HFFc6 (cell line): ENCODE data around the gene TSHZ1. TPM values are rescaled to one million over a fixed set of nuclear protein-coding genes. Genes with fewer than 3 reads are reported as not detected.

Source experiments
- DNase-seq: peaks from one replicate; pipeline ENCODE4 v3.0.0-alpha.2; 2018
- H3K27ac Mint-ChIP-seq: 2 replicates; pipeline ENCODE4 v1.8.0; 2020; ENCODE audit warnings: mild to moderate bottlenecking, mixed read lengths
- H3K27me3 Mint-ChIP-seq: 2 replicates; pipeline ENCODE4 v1.8.0; 2021; ENCODE audit warnings: mild to moderate bottlenecking, moderate library complexity, mixed read lengths; ENCODE audit not compliant: insufficient read depth
- H3K36me3 Mint-ChIP-seq: 2 replicates; pipeline ENCODE4 v1.8.0; 2021; ENCODE audit warnings: low read depth, mixed read lengths
- H3K4me1 Mint-ChIP-seq: 2 replicates; pipeline ENCODE4 v1.8.0; 2020; ENCODE audit warnings: low read depth, mixed read lengths
- H3K4me3 Mint-ChIP-seq: 2 replicates; pipeline ENCODE4 v1.8.0; 2020; ENCODE audit warnings: mild to moderate bottlenecking, moderate library complexity, mixed read lengths
- H3K9me3 Mint-ChIP-seq: 2 replicates; pipeline ENCODE4 v1.8.0; 2020; ENCODE audit warnings: mild to moderate bottlenecking, mixed read lengths
- total RNA-seq, 6 experiments: library from RNA; stranded (reverse); fragmentation: NEBNext Ultra II Directional; extraction: Animal tissue kit (Norgen Biotek cat#: 25700); gene quantifications; 2 replicates in 1 of 6; 3 replicates in 5 of 6; pipeline ENCODE4 v1.2.3, GENCODE V29; 2021
- TF ChIP-seq, protein P1 (sequence below): fragments of 200-600 bp; sonication (generic); IDR thresholded peaks from 2 replicates; pipeline ENCODE4 v1.5.0; 2021; ENCODE audit warnings: antibody characterized with exemption, mild to moderate bottlenecking

TSHZ1 gene
- total RNA-seq, 6 experiments from 2014 or later, result 18.6 to 25.0 (median 23.3) TPM

DNA sequence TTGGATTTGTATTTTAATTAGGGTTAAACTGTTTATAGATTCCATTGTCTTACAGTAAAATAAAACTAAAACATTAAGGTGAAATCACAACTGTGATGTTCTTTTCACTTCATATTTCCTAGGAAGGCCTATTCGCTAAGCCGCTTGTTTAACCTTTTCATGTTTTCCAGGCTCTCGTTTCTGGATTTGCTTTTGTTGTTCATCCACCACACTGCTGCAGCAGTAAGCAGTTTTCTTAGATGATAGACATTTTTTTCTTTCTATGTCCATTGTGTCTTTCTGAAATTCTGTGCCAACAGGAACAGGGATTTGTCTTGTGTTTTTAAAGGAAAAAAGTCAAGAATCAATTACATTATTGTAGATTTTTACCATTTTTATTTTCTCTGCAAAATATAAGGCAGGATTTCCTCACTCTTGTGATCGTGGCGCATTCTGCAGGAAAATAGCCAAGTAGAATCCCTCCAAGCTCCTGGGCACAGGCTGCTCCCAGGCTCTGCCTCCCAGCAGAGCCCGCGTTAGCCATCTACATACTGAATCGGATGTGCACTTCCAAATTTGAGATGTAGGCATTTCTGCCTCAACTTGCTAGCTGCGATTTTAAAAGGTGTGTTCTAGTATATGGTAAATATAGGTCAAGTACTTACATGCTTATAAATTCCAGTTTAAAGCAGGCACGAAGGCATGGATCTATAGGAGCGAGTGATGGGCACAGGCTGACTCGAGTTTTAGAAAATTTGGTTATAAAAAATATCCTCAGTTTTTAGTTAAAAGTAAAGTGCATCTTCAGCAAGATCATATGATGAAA, 10.2 kb downstream of the TSHZ1 start:
- Mint-ChIP-seq H3K9me3 (no peaks in the 10 kb centered on the region), H3K4me1 (peaks cover 94% of the 10 kb centered on the region), H3K36me3 (no peaks in the 10 kb centered on the region), H3K4me3 (peak overlapping the region; percentile 82), H3K27me3 (no peaks in the 10 kb centered on the region), H3K27ac (peak overlapping the region; percentile 82)
- TF ChIP-seq, protein P1, sequence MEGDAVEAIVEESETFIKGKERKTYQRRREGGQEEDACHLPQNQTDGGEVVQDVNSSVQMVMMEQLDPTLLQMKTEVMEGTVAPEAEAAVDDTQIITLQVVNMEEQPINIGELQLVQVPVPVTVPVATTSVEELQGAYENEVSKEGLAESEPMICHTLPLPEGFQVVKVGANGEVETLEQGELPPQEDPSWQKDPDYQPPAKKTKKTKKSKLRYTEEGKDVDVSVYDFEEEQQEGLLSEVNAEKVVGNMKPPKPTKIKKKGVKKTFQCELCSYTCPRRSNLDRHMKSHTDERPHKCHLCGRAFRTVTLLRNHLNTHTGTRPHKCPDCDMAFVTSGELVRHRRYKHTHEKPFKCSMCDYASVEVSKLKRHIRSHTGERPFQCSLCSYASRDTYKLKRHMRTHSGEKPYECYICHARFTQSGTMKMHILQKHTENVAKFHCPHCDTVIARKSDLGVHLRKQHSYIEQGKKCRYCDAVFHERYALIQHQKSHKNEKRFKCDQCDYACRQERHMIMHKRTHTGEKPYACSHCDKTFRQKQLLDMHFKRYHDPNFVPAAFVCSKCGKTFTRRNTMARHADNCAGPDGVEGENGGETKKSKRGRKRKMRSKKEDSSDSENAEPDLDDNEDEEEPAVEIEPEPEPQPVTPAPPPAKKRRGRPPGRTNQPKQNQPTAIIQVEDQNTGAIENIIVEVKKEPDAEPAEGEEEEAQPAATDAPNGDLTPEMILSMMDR, result no peak
- no peak for DNase-seq

DNA sequence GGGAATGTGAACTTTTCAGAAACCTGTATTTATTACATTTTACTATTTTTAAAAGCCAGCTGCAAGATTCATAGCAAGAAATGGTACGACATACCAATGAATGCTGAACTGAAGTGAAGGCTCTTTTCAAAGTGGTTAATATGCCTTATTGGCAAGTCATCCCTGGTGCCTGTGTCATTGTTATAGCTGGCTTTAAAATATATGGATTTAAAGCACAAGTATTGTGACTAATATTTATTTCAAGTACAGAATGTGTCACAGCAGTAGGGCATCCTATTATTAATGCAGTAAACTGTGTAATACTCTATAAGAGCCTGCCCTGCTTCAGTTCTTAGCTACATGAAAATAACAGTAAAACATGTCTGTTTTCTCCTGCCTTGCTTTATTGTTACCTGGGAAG, 10.8 kb downstream of the TSHZ1 start:
- TF ChIP-seq, protein P1, result no peak
- no peaks in the 10 kb centered on the region for H3K27me3 Mint-ChIP-seq
- no peaks in the 10 kb centered on the region for H3K9me3 Mint-ChIP-seq
- H3K36me3 Mint-ChIP-seq, result no peaks in the 10 kb centered on the region
- H3K4me3 Mint-ChIP-seq, result peak overlapping the region; percentile 82
- H3K4me1 Mint-ChIP-seq, result peaks cover 94% of the 10 kb centered on the region
- DNase-seq, result no peak
- peak overlapping the region; percentile 82 for H3K27ac Mint-ChIP-seq

DNA sequence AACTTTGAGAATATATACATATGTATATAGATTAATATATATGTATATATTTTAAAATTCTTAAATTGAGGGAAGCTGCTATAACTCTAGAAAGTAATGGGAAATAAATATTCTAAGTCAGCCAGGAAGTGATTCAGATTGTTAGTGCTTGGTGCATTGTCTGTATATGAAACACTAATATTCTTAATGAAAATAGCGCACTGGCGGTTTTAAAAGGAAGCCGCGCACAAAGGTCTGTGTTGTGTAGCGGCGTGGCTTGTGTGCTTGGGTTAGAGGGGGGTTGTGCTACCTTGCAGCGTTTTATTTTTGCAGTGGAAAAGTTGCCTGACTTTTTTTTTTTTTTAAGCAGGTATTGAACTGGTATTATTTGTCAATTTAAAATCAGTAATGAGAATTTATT, 11.3 kb downstream of the TSHZ1 start:
- H3K4me1 Mint-ChIP-seq, result peaks cover 94% of the 10 kb centered on the region
- no peak for DNase-seq

DNA sequence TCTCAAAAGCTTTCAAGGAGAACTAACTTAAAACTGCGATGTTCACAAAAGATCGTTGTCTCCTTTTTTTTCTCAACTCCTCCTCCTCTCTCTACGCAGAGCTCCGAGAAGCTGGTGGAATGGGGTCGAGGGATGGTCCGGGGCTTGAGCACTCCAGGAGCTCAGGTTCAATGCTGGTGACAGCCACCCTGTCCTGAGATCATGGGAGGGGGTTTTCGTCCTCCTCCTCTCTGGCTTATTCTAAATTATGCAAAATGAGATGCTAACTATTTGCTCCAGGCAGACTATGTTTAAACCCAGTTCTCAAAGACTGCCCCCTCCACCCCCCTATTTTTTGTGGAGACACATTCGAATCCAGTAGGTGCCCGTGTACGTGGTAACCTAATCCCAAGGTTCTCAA, 11.8 kb downstream of the TSHZ1 start:
- no peaks in the 10 kb centered on the region for H3K27me3 Mint-ChIP-seq
- TF ChIP-seq, protein P1, result no peak
- no peak for DNase-seq
- H3K27ac Mint-ChIP-seq, result peak overlapping the region; percentile 77
- H3K36me3 Mint-ChIP-seq, result no peaks in the 10 kb centered on the region
- H3K4me3 Mint-ChIP-seq, result peak overlapping the region; percentile 81
- H3K4me1 Mint-ChIP-seq, result peaks cover 94% of the 10 kb centered on the region
- no peaks in the 10 kb centered on the region for H3K9me3 Mint-ChIP-seq

More for the DNA sequence above, 11.3 kb downstream of the TSHZ1 start:
- TF ChIP-seq, protein P1, result no peak
- Mint-ChIP-seq H3K27ac (peak overlapping the region; percentile 77), H3K27me3 (no peaks in the 10 kb centered on the region), H3K4me3 (peak overlapping the region; percentile 81), H3K9me3 (no peaks in the 10 kb centered on the region), H3K36me3 (no peaks in the 10 kb centered on the region)

DNA sequence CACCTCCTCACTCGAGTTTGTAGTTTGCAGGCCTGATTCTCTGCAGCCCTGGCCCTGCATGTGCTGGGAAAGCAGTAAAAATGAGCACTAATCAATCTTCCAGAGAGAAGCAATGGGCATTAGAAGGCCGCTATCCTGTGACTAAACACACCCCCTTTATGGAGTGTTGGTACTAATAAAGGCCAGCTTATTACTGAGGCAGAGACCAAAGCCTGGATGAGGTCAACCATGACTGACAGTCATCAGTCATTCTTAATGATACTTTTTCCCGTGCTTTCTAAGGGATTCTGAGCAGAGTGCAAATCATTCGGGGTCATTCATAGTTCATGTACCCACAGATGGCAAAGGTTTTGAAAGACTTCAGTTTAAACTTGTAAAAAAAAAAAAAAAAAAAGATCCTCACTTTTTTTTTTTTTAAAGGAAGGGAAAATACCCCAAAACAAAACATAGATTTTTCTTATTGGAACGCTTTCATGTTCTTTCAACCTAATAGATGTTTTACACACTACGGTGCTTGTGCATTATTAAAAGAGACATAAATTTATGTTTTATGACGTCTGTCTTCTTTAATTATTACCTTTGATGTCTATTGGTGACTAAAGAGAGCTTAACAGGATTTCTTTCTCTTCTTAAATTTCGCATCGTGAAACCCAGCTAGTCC, 13.2 kb downstream of the TSHZ1 start:
- H3K4me1 Mint-ChIP-seq, result peaks cover 90% of the 10 kb centered on the region
- H3K27ac Mint-ChIP-seq, result peak overlapping the region; percentile 68

More for the DNA sequence above, 13.2 kb downstream of the TSHZ1 start:
- Mint-ChIP-seq H3K4me3 (peak overlapping the region; percentile 67), H3K9me3 (no peaks in the 10 kb centered on the region), H3K36me3 (no peaks in the 10 kb centered on the region), H3K27me3 (no peaks in the 10 kb centered on the region)
- TF ChIP-seq, protein P1, result no peak
- no peak for DNase-seq
